Measurements from ENCODE around the gene SSH2.
"Not testable (repeated sequence)": the region's sequence is repeated elsewhere in the genome, so short reads cannot be mapped to it uniquely, and the experiment has no call there.

SSH2 gene

DNA sequence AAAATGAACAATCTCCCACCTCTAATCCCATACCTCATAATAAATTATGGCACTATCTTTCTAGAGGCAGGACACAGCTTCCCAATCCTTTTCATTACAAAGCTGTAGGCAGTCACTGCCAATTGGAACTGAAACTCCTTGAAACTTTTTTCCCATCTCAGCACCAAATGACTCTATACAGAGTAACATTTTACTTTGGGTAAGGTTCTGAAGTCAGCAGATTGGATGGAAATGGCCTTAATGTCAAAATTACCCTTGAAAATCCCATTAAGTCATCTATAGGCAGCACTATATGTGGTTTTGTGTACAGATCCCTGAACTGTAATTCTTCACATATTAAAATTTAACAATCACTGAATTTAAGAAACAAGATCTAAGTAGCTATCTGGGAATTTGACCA, 277.1 kb downstream of the SSH2 start:
- ATAC-seq: no peak
- no peak for TF ChIP-seq ESRRG (CRISPR knock-in tag; IDR thresholded peaks at IDR 0.05)
- TF ChIP-seq CSDC2 (CRISPR knock-in tag; IDR thresholded peaks at IDR 0.05): no peak
- TF ChIP-seq ARNTL (CRISPR knock-in tag; IDR thresholded peaks at IDR 0.05; ENCODE audit: borderline replicate concordance, low read depth): no peak
- no peak for TF ChIP-seq PPARA (CRISPR knock-in tag; IDR thresholded peaks at IDR 0.05; ENCODE audit: borderline replicate concordance)
- TF ChIP-seq, protein P1, sequence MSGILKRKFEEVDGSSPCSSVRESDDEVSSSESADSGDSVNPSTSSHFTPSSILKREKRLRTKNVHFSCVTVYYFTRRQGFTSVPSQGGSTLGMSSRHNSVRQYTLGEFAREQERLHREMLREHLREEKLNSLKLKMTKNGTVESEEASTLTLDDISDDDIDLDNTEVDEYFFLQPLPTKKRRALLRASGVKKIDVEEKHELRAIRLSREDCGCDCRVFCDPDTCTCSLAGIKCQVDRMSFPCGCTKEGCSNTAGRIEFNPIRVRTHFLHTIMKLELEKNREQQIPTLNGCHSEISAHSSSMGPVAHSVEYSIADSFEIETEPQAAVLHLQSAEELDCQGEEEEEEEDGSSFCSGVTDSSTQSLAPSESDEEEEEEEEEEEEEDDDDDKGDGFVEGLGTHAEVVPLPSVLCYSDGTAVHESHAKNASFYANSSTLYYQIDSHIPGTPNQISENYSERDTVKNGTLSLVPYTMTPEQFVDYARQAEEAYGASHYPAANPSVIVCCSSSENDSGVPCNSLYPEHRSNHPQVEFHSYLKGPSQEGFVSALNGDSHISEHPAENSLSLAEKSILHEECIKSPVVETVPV (CRISPR knock-in tag; IDR thresholded peaks at IDR 0.05): no peak
- TF ChIP-seq, protein P2, sequence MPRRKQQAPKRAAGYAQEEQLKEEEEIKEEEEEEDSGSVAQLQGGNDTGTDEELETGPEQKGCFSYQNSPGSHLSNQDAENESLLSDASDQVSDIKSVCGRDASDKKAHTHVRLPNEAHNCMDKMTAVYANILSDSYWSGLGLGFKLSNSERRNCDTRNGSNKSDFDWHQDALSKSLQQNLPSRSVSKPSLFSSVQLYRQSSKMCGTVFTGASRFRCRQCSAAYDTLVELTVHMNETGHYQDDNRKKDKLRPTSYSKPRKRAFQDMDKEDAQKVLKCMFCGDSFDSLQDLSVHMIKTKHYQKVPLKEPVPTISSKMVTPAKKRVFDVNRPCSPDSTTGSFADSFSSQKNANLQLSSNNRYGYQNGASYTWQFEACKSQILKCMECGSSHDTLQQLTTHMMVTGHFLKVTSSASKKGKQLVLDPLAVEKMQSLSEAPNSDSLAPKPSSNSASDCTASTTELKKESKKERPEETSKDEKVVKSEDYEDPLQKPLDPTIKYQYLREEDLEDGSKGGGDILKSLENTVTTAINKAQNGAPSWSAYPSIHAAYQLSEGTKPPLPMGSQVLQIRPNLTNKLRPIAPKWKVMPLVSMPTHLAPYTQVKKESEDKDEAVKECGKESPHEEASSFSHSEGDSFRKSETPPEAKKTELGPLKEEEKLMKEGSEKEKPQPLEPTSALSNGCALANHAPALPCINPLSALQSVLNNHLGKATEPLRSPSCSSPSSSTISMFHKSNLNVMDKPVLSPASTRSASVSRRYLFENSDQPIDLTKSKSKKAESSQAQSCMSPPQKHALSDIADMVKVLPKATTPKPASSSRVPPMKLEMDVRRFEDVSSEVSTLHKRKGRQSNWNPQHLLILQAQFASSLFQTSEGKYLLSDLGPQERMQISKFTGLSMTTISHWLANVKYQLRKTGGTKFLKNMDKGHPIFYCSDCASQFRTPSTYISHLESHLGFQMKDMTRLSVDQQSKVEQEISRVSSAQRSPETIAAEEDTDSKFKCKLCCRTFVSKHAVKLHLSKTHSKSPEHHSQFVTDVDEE (CRISPR knock-in tag; IDR thresholded peaks at IDR 0.05): no peak
- no peak for TF ChIP-seq ZNF565 (CRISPR knock-in tag; conservative IDR thresholded peaks at IDR 0.05; ENCODE audit: low read depth)
- no peak for TF ChIP-seq ZC3H10 (CRISPR knock-in tag; IDR thresholded peaks at IDR 0.05)
- TF ChIP-seq GLIS3 (CRISPR knock-in tag; IDR thresholded peaks at IDR 0.05): no peak
- TF ChIP-seq SNAI2 (CRISPR knock-in tag; IDR thresholded peaks at IDR 0.05): no peak
- TF ChIP-seq RARB (CRISPR knock-in tag; IDR thresholded peaks at IDR 0.05): no peak
- TF ChIP-seq TOX (CRISPR knock-in tag; IDR thresholded peaks at IDR 0.05; ENCODE audit: borderline replicate concordance): no peak
- TF ChIP-seq ISL1 (CRISPR knock-in tag; IDR thresholded peaks at IDR 0.05): no peak
- no peak for TF ChIP-seq ZFP3 (CRISPR knock-in tag; IDR thresholded peaks at IDR 0.05)

DNA sequence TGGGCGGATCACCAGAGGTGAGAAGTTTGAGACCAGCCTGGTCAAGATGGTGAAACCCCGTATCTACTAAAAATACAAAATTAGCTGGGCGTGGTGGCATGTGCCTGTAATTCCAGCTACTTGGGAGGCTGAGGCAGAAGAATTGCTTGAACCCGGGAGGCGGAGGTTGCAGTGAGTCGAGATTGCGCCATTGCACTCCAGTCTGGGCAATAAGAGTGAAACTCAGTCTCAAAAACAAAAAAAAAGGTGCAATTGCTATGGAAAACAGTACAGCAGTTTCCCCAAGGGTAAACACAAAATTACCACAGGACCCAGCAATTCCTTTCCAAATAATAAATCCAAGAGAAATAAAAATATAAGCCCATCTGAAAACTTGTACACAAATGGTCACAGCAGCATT, 278.1 kb downstream of the SSH2 start:
- not testable (repeated sequence) for ATAC-seq

DNA sequence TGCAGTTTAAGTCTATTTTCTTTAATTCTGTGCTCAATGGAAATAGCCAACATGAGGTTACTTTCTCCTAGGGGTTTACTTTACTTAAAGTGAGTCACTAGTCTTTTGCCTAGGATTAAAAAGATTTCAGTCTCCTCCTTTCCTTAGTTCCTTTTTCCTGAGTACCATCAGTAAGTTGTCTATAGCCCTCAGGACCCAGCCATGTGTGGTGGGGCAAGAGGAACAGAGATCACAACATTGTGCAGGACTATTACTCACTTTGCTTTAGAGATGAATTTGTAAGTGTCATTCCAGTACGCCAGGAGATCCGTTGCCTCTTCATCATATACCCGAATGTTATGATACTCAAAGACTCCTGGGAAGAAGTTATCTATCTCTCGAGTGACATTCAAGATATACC, 279.6 kb downstream of the SSH2 start:
- TF ChIP-seq, protein P1 (CRISPR knock-in tag; IDR thresholded peaks at IDR 0.05): no peak
- TF ChIP-seq TOX (CRISPR knock-in tag; IDR thresholded peaks at IDR 0.05; ENCODE audit: borderline replicate concordance): no peak
- TF ChIP-seq, protein P3, sequence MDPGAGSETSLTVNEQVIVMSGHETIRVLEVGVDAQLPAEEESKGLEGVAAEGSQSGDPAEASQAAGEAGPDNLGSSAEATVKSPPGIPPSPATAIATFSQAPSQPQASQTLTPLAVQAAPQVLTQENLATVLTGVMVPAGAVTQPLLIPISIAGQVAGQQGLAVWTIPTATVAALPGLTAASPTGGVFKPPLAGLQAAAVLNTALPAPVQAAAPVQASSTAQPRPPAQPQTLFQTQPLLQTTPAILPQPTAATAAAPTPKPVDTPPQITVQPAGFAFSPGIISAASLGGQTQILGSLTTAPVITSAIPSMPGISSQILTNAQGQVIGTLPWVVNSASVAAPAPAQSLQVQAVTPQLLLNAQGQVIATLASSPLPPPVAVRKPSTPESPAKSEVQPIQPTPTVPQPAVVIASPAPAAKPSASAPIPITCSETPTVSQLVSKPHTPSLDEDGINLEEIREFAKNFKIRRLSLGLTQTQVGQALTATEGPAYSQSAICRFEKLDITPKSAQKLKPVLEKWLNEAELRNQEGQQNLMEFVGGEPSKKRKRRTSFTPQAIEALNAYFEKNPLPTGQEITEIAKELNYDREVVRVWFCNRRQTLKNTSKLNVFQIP (CRISPR knock-in tag; IDR thresholded peaks at IDR 0.05; ENCODE audit: borderline replicate concordance, low read depth): no peak
- TF ChIP-seq ARNTL (CRISPR knock-in tag; IDR thresholded peaks at IDR 0.05; ENCODE audit: borderline replicate concordance, low read depth): no peak
- TF ChIP-seq CSDC2 (CRISPR knock-in tag; IDR thresholded peaks at IDR 0.05): no peak
- no peak for TF ChIP-seq ESRRG (CRISPR knock-in tag; IDR thresholded peaks at IDR 0.05)
- no peak for TF ChIP-seq ISL1 (CRISPR knock-in tag; IDR thresholded peaks at IDR 0.05)
- no peak for TF ChIP-seq ZFP30 (CRISPR knock-in tag; IDR thresholded peaks at IDR 0.05)
- TF ChIP-seq BACH2 (CRISPR knock-in tag; IDR thresholded peaks at IDR 0.05; ENCODE audit: borderline replicate concordance): no peak
- TF ChIP-seq ZFP3 (CRISPR knock-in tag; IDR thresholded peaks at IDR 0.05): no peak
- no peak for ATAC-seq

DNA sequence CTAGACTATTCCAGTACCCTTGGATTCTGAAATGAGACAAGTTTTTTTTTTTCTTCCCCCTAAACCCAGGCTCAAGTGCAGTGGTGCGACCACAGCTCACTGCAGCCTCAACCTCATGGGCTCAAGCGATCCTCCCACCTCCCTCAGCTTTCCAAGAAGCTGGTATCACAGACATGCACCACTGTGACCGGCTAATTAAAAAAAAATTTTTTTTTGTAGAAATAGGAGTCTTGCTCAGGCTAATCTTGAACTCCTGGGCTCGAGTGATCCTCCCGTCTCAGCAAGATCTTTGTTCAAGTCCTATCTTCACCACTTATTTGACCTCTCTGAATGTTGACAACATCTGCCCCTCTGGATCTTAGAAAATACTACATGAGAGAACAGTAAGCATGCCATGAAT, 280.7 kb downstream of the SSH2 start:
- TF ChIP-seq, protein P4, sequence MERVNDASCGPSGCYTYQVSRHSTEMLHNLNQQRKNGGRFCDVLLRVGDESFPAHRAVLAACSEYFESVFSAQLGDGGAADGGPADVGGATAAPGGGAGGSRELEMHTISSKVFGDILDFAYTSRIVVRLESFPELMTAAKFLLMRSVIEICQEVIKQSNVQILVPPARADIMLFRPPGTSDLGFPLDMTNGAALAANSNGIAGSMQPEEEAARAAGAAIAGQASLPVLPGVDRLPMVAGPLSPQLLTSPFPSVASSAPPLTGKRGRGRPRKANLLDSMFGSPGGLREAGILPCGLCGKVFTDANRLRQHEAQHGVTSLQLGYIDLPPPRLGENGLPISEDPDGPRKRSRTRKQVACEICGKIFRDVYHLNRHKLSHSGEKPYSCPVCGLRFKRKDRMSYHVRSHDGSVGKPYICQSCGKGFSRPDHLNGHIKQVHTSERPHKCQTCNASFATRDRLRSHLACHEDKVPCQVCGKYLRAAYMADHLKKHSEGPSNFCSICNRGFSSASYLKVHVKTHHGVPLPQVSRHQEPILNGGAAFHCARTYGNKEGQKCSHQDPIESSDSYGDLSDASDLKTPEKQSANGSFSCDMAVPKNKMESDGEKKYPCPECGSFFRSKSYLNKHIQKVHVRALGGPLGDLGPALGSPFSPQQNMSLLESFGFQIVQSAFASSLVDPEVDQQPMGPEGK (CRISPR knock-in tag; IDR thresholded peaks at IDR 0.05; ENCODE audit: borderline replicate concordance): no peak
- no peak for TF ChIP-seq CSDC2 (CRISPR knock-in tag; IDR thresholded peaks at IDR 0.05)
- no peak for TF ChIP-seq RARB (CRISPR knock-in tag; IDR thresholded peaks at IDR 0.05)
- TF ChIP-seq ZNF8 (CRISPR knock-in tag; IDR thresholded peaks at IDR 0.05): no peak
- no peak for TF ChIP-seq ISL1 (CRISPR knock-in tag; IDR thresholded peaks at IDR 0.05)
- TF ChIP-seq, protein P5, sequence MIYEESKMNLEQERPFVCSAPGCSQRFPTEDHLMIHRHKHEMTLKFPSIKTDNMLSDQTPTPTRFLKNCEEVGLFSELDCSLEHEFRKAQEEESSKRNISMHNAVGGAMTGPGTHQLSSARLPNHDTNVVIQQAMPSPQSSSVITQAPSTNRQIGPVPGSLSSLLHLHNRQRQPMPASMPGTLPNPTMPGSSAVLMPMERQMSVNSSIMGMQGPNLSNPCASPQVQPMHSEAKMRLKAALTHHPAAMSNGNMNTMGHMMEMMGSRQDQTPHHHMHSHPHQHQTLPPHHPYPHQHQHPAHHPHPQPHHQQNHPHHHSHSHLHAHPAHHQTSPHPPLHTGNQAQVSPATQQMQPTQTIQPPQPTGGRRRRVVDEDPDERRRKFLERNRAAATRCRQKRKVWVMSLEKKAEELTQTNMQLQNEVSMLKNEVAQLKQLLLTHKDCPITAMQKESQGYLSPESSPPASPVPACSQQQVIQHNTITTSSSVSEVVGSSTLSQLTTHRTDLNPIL (CRISPR knock-in tag; IDR thresholded peaks at IDR 0.05; ENCODE audit: low read depth): no peak
- no peak for TF ChIP-seq ARNTL (CRISPR knock-in tag; IDR thresholded peaks at IDR 0.05; ENCODE audit: borderline replicate concordance, low read depth)
- TF ChIP-seq ZNF70 (CRISPR knock-in tag; IDR thresholded peaks at IDR 0.05): no peak
- TF ChIP-seq, protein P3 (CRISPR knock-in tag; IDR thresholded peaks at IDR 0.05; ENCODE audit: borderline replicate concordance, low read depth): no peak
- no peak for TF ChIP-seq OSR1 (CRISPR knock-in tag; IDR thresholded peaks at IDR 0.05)
- no peak for TF ChIP-seq GLIS3 (CRISPR knock-in tag; IDR thresholded peaks at IDR 0.05)
- TF ChIP-seq ZFP3 (CRISPR knock-in tag; IDR thresholded peaks at IDR 0.05): no peak
- no peak for ATAC-seq
